Right cardiac atrium (tissue), 5 donors: ENCODE results near the gene EDARADD. TPM values are rescaled to one million over a fixed set of nuclear protein-coding genes. Genes with fewer than 3 reads are reported as not detected.
A peak's percentile ranks its signal among the peaks of the same experiment; 100 is the strongest.

ENCODE experiments used
- ATAC-seq, 2 donors: fragments of 200-7000 bp; cut with Tn5 transposase; one replicate each; pipeline versions ENCODE4 v1.8.0 to v1.9.1; 2020; ENCODE audit warnings: moderate library complexity in 2 of 2, mild to moderate bottlenecking in 1 of 2
- DNase-seq, 3 donors: peaks; one replicate each; pipeline ENCODE4 v3.0.0-alpha.2; 2020
- H3K27ac ChIP-seq: one replicate; pipeline ENCODE4 v1.5.1; 2013; ENCODE audit warnings: mild to moderate bottlenecking, low read length, control low read depth, moderate library complexity
- H3K27me3 ChIP-seq: one replicate; pipeline ENCODE4 v1.6.1; 2013; ENCODE audit not compliant: control insufficient read depth, insufficient read depth
- H3K4me1 ChIP-seq: one replicate; pipeline ENCODE4 v1.6.1; 2013; ENCODE audit warnings: low read length; ENCODE audit not compliant: control insufficient read depth, insufficient read depth
- H3K4me3 ChIP-seq: one replicate; pipeline ENCODE4 v1.5.1; 2013; ENCODE audit warnings: low read length, control low read depth
- H3K9me3 ChIP-seq: one replicate; pipeline ENCODE4 v1.6.1; 2013; ENCODE audit warnings: low read length; ENCODE audit not compliant: control insufficient read depth
- WGBS: extraction: QIAGEN DNeasy Blood & Tissue Kit; methylation state at CpG from one replicate; pipeline ENCODE4 v1.1.7; 2013; 5-methylcytosine and 5-hydroxymethylcytosine counted together
- intact Hi-C, 4 donors: fragments of 100-400 bp; cut with DNase I; formaldehyde crosslinking; loops; one replicate each; pipeline versions ENCODE4 v1.11.0 to v1.14.0; 2022 to 2023
- polyA plus RNA-seq: library from polyadenylated mRNA; stranded (reverse); fragments of 200-250 nt; gene quantifications from one replicate; pipeline ENCODE4 v1.2.3, GENCODE V29; 2013
- total RNA-seq, 4 donors: library from RNA; stranded (reverse); fragmentation: NEBNext Ultra II Directional; extraction: Animal tissue kit (Norgen Biotek cat#: 25700); gene quantifications; one replicate each; pipeline ENCODE4 v1.2.1, GENCODE V29; 2021
- donor health status: healthy with polysubstance abuse.
- donor health status: DM: no; HTN: yes; CAD: no.
- donor health status: DM: no; HTN: no; CAD: no.
- donor health status: DM: no; HTN: yes; CAD: no; lungs with severe emphysema.
- donor health status: DM: yes; HTN: yes; CAD: no.

EDARADD gene
- total and polyA plus RNA-seq, 5 donors: 0.11 to 0.40 (median 0.25) TPM

DNA sequence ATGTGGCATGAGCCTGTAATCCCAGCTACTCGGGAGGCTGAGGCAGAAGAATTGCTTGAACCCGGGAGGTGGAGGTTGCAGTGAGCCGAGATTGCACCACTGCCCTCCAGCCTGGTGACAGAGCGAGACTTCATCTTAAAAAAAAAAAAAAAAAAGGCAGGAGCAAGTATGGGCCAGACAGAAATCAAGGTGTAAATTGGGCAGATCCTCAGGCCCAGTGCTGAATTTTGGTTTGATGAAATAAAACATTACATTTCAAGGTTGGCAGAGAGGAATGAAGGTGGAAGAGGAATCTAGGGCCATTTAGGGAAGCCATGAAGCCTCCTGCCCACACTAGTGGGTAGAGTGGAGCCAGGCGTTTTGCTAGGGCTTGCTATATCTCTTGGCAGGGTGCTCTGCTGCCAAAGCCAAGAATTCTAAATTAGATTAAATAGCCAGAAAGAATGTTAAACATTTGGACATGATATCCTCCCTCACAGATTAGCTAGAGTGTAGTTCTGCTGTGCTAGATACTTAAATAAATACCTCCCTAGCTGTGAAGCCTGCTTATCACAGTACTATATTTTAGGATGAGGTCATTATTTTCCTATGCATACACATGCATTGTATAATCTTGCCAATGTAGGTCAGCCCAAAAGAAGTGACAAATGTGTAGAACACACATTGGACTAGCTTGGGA, 113.1 kb downstream of the EDARADD start:
- peak; percentile 84 to 92 for ATAC-seq

DNA sequence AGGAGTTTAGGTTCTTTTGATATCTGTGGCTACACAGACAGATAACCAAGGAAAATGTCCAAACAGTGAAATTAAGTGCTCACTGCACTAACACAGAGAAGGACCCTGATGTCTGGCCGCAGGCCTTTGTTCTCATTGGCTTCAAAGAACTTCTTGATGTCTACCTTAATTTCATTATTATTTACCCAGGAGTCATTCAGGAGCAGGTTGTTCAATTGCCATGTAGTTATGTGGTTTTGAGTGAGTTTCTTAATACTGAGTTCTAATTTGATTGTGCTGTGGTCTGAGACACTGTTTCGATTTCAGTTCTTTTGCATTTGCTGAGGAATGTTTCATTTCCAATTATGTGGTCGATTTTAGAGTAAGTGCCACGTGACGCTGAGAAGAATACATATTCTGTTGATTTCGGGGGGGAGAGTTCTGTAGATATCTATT, 114.5 kb downstream of the EDARADD start:
- intact Hi-C loops: no loop called here
- no peak overlapping the region for H3K4me3 ChIP-seq
- no peak for ATAC-seq
- no peaks in the 10 kb centered on the region for H3K9me3 ChIP-seq
- WGBS: 83% methylated on average over 6 of the region's 6 CpGs
- H3K4me1 ChIP-seq: no peaks in the 10 kb centered on the region
- H3K27me3 ChIP-seq: no peaks in the 10 kb centered on the region
- no peak overlapping the region for H3K27ac ChIP-seq
- no peak for DNase-seq

More for the DNA sequence above, 113.1 kb downstream of the EDARADD start:
- no peak overlapping the region for H3K4me3 ChIP-seq
- peak overlapping the region; percentile 80 for H3K27ac ChIP-seq
- intact Hi-C loops: no loop called here
- 51% methylated on average over 5 of the region's 5 CpGs for WGBS
- DNase-seq: peak in 1 of 3 donors; percentile 67
- no peaks in the 10 kb centered on the region for H3K27me3 ChIP-seq
- no peaks in the 10 kb centered on the region for H3K9me3 ChIP-seq
- peaks cover 5% of the 10 kb centered on the region for H3K4me1 ChIP-seq

DNA sequence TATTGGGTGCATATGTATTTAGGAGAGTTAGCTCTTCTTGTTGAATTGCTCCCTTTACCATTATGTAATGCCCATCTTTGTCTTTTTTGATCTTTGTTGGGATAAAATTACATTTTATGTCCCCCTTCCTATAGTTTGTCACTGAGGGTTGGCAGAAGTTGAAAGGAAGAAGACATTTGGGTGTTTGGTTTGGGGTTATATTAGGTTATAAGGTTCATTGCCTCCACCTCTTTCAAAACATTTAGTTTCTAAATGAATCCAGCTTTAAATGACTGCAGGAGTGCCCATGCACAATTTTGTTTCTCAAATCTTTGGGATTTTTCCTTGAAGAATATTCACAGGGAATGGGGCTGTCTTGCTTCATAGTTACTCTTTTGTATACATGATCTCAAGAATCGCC, 115.1 kb downstream of the EDARADD start:
- WGBS: 86% methylated on average over 1 of the region's 1 CpG
- intact Hi-C loops: no loop called here
- Histone ChIP-seq H3K4me1 (no peaks in the 10 kb centered on the region), H3K9me3 (no peaks in the 10 kb centered on the region), H3K27ac (no peak overlapping the region), H3K27me3 (no peaks in the 10 kb centered on the region), H3K4me3 (no peak overlapping the region)
- DNase-seq: no peak
- ATAC-seq: no peak

DNA sequence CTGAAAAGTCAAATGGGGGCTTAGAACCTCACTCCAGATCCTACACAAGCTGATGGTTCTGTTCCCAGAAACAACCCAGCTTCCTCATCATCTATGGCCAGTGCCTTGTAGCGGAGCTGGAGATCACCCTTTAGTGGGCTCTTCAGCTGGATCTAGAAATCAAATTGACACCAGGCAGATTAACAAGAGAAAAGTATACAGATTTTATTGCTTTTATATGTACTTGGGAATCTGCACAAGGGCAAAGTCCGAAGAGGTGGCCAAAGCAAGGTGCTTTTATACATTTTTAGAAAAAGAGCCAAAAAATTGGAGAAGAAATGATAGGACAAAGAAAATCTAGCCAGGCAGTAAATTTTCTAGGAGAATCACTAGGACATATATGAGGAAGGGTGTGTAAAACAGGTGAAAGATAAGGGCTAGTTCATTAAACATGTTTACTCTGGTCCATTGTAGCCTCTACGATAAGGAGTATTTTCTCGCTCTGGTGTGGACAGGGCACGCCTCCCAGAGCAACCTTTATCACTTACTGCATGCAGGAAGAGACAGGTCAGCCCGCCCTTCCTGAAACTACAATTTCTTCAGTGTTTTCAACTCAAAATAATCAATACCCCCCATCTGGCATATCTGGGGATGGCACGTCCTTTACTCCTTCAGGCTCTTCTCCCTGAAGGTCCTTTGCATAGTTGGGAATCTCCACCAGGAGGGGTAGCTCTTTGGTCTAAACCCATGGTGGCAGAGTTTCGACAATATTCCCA, 115.7 kb downstream of the EDARADD start:
- Histone ChIP-seq H3K27ac (no peak overlapping the region), H3K9me3 (no peaks in the 10 kb centered on the region), H3K4me1 (no peaks in the 10 kb centered on the region), H3K4me3 (no peak overlapping the region), H3K27me3 (no peaks in the 10 kb centered on the region)
- no peak for DNase-seq
- no peak for ATAC-seq
- intact Hi-C loops: no loop called here
- WGBS: 87% methylated on average over 8 of the region's 8 CpGs

DNA sequence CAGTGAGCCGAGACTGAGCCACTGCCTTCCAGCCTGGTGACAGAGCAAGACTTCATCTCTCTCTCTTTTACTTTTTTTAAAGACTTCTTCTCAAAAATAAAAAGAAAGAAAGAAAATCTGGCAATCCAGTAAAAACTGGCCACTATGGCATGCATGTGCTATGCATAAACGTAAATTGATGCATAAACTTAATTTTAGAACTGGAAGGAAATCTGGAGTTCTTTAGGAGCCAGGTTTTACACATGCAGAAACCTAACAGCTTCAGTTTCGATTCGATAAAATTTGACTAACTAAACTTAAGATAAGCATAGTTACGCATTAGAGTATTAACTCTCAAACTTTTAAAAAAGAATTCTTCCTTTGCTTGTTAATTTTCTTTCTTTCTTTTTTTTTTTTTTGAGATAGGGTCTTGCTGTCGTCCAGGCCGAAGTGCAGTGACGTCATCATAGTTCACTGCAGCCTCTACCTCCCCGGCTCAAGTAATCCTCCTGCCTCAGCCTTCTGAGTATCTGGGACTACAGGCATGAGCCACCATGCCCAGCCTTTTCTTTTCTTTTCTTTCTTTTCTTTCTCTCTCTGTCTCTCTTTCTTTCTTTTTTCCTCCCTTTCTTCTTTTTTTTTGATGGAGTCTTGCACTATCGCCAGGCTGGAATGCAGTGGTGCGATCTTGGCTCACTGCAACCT, 117.8 kb downstream of the EDARADD start:
- H3K27me3 ChIP-seq: no peaks in the 10 kb centered on the region
- DNase-seq (no peak), ATAC-seq (no peak)
- WGBS: 61% methylated on average over 11 of the region's 11 CpGs
- H3K4me3 ChIP-seq: no peak overlapping the region
- intact Hi-C loops: no loop called here
- no peaks in the 10 kb centered on the region for H3K9me3 ChIP-seq
- H3K4me1 ChIP-seq: no peaks in the 10 kb centered on the region
- no peak overlapping the region for H3K27ac ChIP-seq

DNA sequence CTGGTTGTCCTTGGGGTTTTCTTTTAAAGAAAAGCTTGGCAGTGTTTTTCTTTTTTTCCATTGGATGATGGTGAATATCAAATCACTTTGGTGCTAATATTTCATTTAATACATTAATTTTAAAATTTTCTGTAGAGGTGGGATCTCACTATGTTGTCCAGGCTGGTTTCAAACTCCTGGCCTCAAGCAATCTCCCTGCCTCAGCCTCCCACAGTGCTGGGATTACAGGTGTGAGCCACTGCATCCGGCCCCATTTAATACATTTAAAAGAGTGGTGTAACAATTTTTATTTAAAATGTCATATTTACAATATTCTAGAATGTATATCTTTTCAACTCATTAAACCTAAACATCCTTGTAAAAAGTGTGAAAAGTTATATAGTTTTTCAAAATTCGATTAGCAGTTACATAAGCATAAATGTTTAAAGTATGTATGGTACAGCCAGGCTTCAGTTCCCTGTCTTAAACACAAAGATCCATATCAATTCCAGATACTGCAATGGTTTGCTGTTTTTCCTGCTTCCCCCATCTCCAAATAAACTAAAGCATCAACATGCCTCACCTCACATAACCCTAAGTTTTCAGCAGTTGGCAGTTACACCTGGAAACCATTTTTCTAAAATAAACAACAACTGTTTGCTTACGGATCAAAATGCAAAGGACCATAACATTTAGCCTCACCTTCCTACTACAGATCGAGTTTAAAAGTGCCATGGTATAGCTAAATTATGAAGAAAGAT, 120.8 kb downstream of the EDARADD start:
- DNase-seq (no peak), ATAC-seq (no peak)
- H3K4me1 ChIP-seq: no peaks in the 10 kb centered on the region
- no peak overlapping the region for H3K4me3 ChIP-seq
- 76% methylated on average over 4 of the region's 4 CpGs for WGBS
- intact Hi-C loops: no loop called here
- no peaks in the 10 kb centered on the region for H3K9me3 ChIP-seq
- no peaks in the 10 kb centered on the region for H3K27me3 ChIP-seq
- no peak overlapping the region for H3K27ac ChIP-seq

DNA sequence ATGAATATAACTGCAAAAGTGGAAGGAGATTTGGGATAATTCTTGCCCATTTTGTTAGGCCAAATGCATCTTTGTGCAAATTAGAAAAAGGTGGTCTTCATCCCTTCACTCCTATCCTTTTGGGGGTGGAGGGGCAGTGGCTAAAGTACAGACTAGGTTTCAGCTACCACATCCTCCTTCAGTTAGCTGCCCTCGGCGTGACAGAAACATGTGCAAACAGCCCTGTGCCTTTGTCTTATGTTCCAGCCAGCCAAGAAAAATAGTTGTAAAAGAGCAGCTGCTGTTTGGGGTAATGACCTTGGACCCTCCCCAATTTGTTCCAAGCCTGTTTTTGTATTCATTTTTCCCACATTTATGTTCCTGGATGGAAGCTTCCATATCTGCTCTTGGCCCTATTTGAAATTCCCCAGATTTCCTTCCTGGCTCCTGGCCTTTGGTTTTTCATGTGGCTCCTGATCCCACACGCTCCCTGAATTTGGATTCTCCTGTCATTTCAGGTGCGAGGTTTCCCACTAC, 121.4 kb downstream of the EDARADD start:
- Histone ChIP-seq H3K4me3 (no peak overlapping the region), H3K9me3 (no peaks in the 10 kb centered on the region), H3K27ac (no peak overlapping the region), H3K27me3 (no peaks in the 10 kb centered on the region), H3K4me1 (no peaks in the 10 kb centered on the region)
- 47% methylated on average over 4 of the region's 4 CpGs for WGBS
- peak; percentile 29 to 34 for ATAC-seq
- intact Hi-C loops: no loop called here
- DNase-seq: no peak

DNA sequence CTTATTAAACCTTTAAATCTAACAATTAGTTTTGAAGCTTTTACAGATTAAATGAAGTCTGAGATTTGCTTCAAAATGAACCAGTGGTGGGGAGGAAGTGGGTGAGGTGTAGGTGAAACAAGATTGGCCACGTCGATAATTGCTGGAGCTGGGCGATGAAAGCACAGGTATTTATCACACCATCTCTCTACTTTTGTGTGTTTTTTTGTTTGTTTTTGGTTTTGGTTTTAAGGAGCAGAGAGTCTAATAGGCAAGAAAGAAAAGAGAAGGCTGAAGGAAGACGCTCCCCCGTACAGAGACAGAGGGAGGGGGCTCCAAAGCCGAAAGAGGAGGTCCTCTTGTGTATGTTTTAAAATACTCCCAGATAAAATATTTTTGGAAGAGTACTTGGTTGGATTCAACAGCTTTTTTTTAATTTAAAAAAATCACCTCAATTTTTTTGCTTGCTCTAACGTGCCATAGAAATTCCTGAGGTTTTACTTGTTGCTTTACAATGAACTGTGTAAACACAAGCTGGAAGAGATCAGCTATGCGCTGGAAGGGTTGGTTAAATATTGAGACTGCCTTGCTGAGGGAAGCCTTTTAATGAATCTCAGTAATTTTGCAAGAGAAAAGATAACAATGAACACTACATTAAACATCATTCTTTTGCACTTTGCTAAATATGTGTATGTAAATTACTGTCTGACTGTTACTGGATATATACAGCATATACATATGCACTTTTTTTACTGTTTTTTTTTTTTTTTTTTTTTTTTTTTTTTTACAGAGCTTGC, 123.0 kb downstream of the EDARADD start:
- Histone ChIP-seq H3K4me3 (no peak overlapping the region), H3K27me3 (no peaks in the 10 kb centered on the region), H3K27ac (no peak overlapping the region), H3K9me3 (no peaks in the 10 kb centered on the region), H3K4me1 (no peaks in the 10 kb centered on the region)
- ATAC-seq (no peak), DNase-seq (no peak)
- WGBS: 55% methylated on average over 8 of the region's 8 CpGs
- intact Hi-C loops: no loop called here

DNA sequence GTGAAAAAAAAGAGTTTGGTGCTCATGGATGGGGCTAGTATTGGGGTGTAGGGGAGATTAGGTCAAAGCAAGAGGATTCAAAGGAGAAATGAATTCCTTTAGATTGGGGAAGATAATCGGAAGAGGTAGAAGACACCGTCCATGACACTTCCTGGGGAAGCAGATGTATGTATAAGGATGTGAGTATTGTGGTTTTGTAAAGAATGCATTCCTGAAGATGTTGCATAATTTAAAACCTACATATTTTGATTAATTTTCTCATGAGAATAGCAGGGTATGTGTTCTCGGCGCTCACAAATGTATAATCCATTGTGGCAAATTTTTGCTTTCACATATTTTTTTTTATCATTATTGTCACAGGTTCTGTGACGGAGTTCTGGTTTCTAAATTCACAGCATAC, 124.2 kb downstream of the EDARADD start:
- intact Hi-C loops: no loop called here
- no peak for ATAC-seq

DNA sequence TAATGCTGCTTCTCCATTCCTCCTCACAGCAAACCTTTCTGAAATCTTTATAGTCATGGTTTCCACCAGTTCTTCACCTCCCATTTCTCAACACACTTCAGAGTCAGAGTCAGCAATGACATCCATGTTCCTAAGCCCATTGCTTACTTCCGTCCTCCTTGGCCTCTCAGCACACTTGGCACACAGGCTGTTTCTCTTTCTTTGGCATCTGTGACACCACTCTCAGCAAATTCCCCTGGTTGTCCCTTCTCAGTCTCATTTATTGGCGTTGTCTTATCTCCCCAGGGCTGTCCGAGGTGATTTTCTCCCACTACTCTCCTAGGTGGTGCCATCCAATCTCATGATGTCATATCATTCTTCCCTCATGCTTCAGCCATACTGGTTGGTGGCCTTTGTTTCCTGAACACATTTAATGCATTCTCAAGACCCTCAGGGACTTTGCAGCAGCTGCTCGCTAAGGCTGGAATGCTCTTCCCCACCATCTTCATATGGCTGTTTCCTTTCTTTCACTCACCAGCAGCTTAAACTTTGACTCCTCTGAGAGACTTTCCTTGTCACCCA, 126.4 kb downstream of the EDARADD start:
- DNase-seq (no peak), ATAC-seq (no peak)
- no peaks in the 10 kb centered on the region for H3K4me1 ChIP-seq
- H3K4me3 ChIP-seq: no peak overlapping the region
- H3K27ac ChIP-seq: no peak overlapping the region
- WGBS: 37% methylated on average over 4 of the region's 4 CpGs
- intact Hi-C loops: no loop called here
- no peaks in the 10 kb centered on the region for H3K27me3 ChIP-seq
- no peaks in the 10 kb centered on the region for H3K9me3 ChIP-seq

More for the DNA sequence above, 124.2 kb downstream of the EDARADD start:
- WGBS: 76% methylated on average over 5 of the region's 5 CpGs
- Histone ChIP-seq H3K4me1 (no peaks in the 10 kb centered on the region), H3K9me3 (no peaks in the 10 kb centered on the region), H3K27ac (no peak overlapping the region), H3K27me3 (no peaks in the 10 kb centered on the region), H3K4me3 (no peak overlapping the region)
- DNase-seq: no peak
